Fibroblast of lung (primary cell): ENCODE data around the gene FMN1. TPM values are rescaled to one million over a fixed set of nuclear protein-coding genes. Genes with fewer than 3 reads are reported as not detected.

Experiments used
- DNase-seq, 2 donors: peaks; one replicate each; pipeline versions ENCODE4 v3.0.0 to v3.0.0-alpha.2; 2010; ENCODE audit warnings: low read depth in 2 of 2
- H2AFZ ChIP-seq: 2 replicates; pipeline ENCODE4 v1.5.1; 2012; ENCODE audit warnings: low read length, control low read depth, inconsistent platforms
- H3K27ac ChIP-seq: 2 replicates; pipeline ENCODE4 v1.5.1; 2011; ENCODE audit warnings: low read length, control low read depth; ENCODE audit not compliant: insufficient read depth
- H3K27me3 ChIP-seq: 2 replicates; pipeline ENCODE4 v1.5.1; 2011; ENCODE audit warnings: mild to moderate bottlenecking, low read length; ENCODE audit not compliant: control insufficient read depth, insufficient read depth
- H3K36me3 ChIP-seq: 2 replicates; pipeline ENCODE4 v1.5.1; 2011; ENCODE audit warnings: low read length; ENCODE audit not compliant: control insufficient read depth, insufficient read depth
- H3K4me1 ChIP-seq: 2 replicates; pipeline ENCODE4 v1.5.1; 2011; ENCODE audit warnings: low read length; ENCODE audit not compliant: control insufficient read depth, insufficient read depth; ENCODE audit errors: extremely low read depth
- H3K4me2 ChIP-seq: 2 replicates; pipeline ENCODE4 v1.5.1; 2011; ENCODE audit warnings: low read length, control low read depth; ENCODE audit not compliant: insufficient read depth; ENCODE audit errors: extremely low read depth
- H3K4me3 ChIP-seq, 4 experiments: fragments of 200-600 bp in 1 of 4; sonication (generic) in 1 of 4; replicated peaks in 1 of 4; 2 replicates each; pipeline ENCODE4 v1.5.1; 2011 to 2016; ENCODE audit warnings: low read length in 4 of 4, low read depth in 3 of 4, mild to moderate bottlenecking in 3 of 4, control low read depth in 2 of 4, inconsistent platforms in 1 of 4, mixed read lengths in 1 of 4; ENCODE audit not compliant: insufficient read depth in 1 of 4; ENCODE audit errors: control extremely low read depth in 1 of 4
- H3K79me2 ChIP-seq: 2 replicates; pipeline ENCODE4 v1.5.1; 2012; ENCODE audit warnings: mild to moderate bottlenecking, low read length, inconsistent platforms; ENCODE audit not compliant: control insufficient read depth, insufficient read depth
- H3K9ac ChIP-seq: 2 replicates; pipeline ENCODE4 v1.5.1; 2011; ENCODE audit warnings: mild to moderate bottlenecking, low read length, control low read depth; ENCODE audit not compliant: insufficient read depth
- H3K9me3 ChIP-seq: 2 replicates; pipeline ENCODE4 v1.5.1; 2012; ENCODE audit warnings: low read depth, low read length; ENCODE audit not compliant: control insufficient read depth, insufficient read depth
- H4K20me1 ChIP-seq: 2 replicates; pipeline ENCODE4 v1.5.1; 2011; ENCODE audit warnings: low read length; ENCODE audit not compliant: control insufficient read depth, insufficient read depth; ENCODE audit errors: extremely low read depth
- EZH2 ChIP-seq: IDR thresholded peaks from 2 replicates; pipeline ENCODE4 v1.5.1; 2012; ENCODE audit warnings: low read length, control low read depth, mild to moderate bottlenecking; ENCODE audit errors: missing control alignments
- polyA plus RNA-seq, 2 donors: library from polyadenylated mRNA; depleted of rRNA in 1 of 2; stranded (reverse) in 1 of 2; unstranded in 1 of 2; fragments of >200 nt; gene quantifications; 2 replicates each; pipeline ENCODE4 v1.2.1, GENCODE V29; 2011 to 2012; ENCODE audit warnings: missing spikeins in 1 of 2
- total RNA-seq: library from RNA; depleted of rRNA; stranded (reverse); fragments of >200 nt; gene quantifications from 2 replicates; pipeline ENCODE4 v1.2.1, GENCODE V29; 2014
- TF ChIP-seq, protein P1 (sequence below), 2 donors: IDR thresholded peaks in 1 of 2; conservative IDR thresholded peaks in 1 of 2; 1 replicate in 1 of 2; 2 replicates in 1 of 2; pipeline ENCODE4 v1.5.1; 2011 to 2012; ENCODE audit warnings: low read length in 2 of 2, control low read depth in 1 of 2, inconsistent platforms in 1 of 2, low read depth in 1 of 2, mild to moderate bottlenecking in 1 of 2

Gene FMN1
- total and polyA plus RNA-seq, 2 donors (not counting 1 experiment from before 2014, with no cell fraction given): 7.5 to 43.8 TPM

DNA sequence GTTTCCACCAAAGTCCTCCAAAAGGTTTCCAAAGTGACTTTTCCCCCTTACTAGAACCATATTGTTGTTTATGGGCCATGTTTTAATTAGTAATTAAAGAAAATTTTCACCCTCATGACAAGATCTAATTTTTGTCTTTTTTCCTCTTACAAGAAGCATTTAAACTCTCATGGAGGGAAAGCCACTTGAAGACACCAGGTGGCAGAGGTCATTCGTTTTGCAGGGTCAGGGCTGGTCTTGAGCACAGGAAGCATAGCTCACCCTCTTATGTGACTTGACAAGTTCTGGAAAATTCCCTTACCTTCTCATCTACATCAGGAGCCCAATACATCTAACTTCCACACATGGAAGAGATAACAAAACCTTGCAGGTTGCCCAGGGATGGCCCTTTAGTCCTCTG is 313.0 kb downstream of the FMN1 start:
- DNase-seq: no peak
- no peak overlapping the region for H3K4me2 ChIP-seq
- H3K4me1 ChIP-seq: peaks cover 10% of the 10 kb centered on the region
- no peak overlapping the region for H3K4me3 ChIP-seq
- no peaks in the 10 kb centered on the region for H3K9me3 ChIP-seq
- no peak for TF ChIP-seq EZH2
- TF ChIP-seq, protein P1, sequence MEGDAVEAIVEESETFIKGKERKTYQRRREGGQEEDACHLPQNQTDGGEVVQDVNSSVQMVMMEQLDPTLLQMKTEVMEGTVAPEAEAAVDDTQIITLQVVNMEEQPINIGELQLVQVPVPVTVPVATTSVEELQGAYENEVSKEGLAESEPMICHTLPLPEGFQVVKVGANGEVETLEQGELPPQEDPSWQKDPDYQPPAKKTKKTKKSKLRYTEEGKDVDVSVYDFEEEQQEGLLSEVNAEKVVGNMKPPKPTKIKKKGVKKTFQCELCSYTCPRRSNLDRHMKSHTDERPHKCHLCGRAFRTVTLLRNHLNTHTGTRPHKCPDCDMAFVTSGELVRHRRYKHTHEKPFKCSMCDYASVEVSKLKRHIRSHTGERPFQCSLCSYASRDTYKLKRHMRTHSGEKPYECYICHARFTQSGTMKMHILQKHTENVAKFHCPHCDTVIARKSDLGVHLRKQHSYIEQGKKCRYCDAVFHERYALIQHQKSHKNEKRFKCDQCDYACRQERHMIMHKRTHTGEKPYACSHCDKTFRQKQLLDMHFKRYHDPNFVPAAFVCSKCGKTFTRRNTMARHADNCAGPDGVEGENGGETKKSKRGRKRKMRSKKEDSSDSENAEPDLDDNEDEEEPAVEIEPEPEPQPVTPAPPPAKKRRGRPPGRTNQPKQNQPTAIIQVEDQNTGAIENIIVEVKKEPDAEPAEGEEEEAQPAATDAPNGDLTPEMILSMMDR (conservative IDR thresholded peaks at IDR 0.05 in 1 of 2, IDR thresholded peaks at IDR 0.05 in 1 of 2; ENCODE audit: low read depth in 1 of 2, low read length in 2 of 2): no peak
- peaks cover 5% of the 10 kb centered on the region for H3K36me3 ChIP-seq
- no peaks in the 10 kb centered on the region for H4K20me1 ChIP-seq
- H3K27ac ChIP-seq: no peak overlapping the region
- no peaks in the 10 kb centered on the region for H3K27me3 ChIP-seq
- no peak overlapping the region for H3K9ac ChIP-seq
- no peaks in the 10 kb centered on the region for H3K79me2 ChIP-seq
- no peak overlapping the region for H2AFZ ChIP-seq

DNA sequence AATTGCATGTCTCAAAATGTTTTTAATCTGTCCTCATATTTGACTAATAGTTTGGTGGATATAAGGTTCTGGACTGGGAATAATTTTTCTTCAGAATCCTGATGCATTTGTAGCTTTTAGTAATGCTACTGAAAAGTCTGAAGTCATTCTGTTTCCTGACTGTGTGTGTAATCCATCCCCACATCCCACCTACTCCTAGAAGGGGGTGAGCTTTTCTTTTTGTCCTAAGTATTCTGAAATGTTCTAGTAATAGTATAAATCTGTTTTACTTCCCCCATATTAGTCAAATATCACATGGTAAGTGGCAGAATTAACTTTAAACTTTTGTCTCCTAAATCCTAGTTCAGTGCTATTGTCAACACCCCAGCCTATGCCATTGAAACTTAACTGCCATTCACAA is 313.9 kb downstream of the FMN1 start:
- Histone ChIP-seq H3K27me3 (no peaks in the 10 kb centered on the region), H3K9me3 (no peaks in the 10 kb centered on the region), H4K20me1 (no peaks in the 10 kb centered on the region), H3K4me1 (peaks cover 10% of the 10 kb centered on the region), H3K27ac (no peak overlapping the region), H2AFZ (no peak overlapping the region), H3K9ac (no peak overlapping the region), H3K4me2 (no peak overlapping the region), H3K4me3 (no peak overlapping the region), H3K79me2 (no peaks in the 10 kb centered on the region), H3K36me3 (peaks cover 3% of the 10 kb centered on the region)
- no peak for TF ChIP-seq EZH2
- TF ChIP-seq, protein P1 (conservative IDR thresholded peaks at IDR 0.05 in 1 of 2, IDR thresholded peaks at IDR 0.05 in 1 of 2; ENCODE audit: low read depth in 1 of 2, low read length in 2 of 2): no peak
- no peak for DNase-seq

DNA sequence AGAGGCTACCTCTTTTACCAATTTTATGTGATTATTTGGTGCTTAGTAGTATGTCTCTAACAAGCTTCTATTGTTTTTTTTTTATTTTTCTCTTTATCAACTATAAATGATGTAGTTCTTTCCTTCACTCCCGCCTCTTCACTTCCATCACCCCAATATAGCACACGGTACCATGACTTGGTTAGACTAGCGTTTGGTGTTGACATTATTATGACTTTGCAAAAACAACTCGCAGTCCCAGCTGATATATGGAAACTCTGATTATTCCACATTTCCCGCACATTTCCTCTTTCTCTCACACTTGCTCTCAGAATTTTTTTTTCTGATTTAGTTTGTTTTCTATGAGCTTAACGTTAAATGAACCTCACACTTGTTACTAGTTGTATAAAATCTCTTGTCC is 314.5 kb downstream of the FMN1 start:
- Histone ChIP-seq H2AFZ (no peak overlapping the region), H3K79me2 (no peaks in the 10 kb centered on the region), H3K36me3 (peaks cover 3% of the 10 kb centered on the region), H4K20me1 (no peaks in the 10 kb centered on the region), H3K27me3 (no peaks in the 10 kb centered on the region), H3K9ac (no peak overlapping the region), H3K4me1 (peaks cover 10% of the 10 kb centered on the region), H3K4me3 (no peak overlapping the region), H3K4me2 (no peak overlapping the region), H3K27ac (no peak overlapping the region), H3K9me3 (no peaks in the 10 kb centered on the region)
- DNase-seq: no peak
- TF ChIP-seq, protein P1 (conservative IDR thresholded peaks at IDR 0.05 in 1 of 2, IDR thresholded peaks at IDR 0.05 in 1 of 2; ENCODE audit: low read depth in 1 of 2, low read length in 2 of 2): no peak
- TF ChIP-seq EZH2: no peak
